Mucosa of rectum (tissue), 2 donors: ENCODE results near the gene CYP2C18.
"Not testable (repeated sequence)": the region's sequence is repeated elsewhere in the genome, so short reads cannot be mapped to it uniquely, and the experiment has no call there.

Experiments used
- H3K27ac ChIP-seq, 2 donors: one replicate each; pipeline ENCODE4 v1.7.0; 2013; ENCODE audit warnings: inconsistent platforms in 2 of 2, low read depth in 2 of 2, low read length in 2 of 2
- H3K27me3 ChIP-seq, 2 donors: one replicate each; pipeline ENCODE4 v1.7.0; 2013; ENCODE audit warnings: low read length in 2 of 2; ENCODE audit not compliant: control insufficient read depth in 2 of 2, insufficient read depth in 2 of 2
- H3K36me3 ChIP-seq, 2 donors: one replicate each; pipeline ENCODE4 v1.7.0; 2013; ENCODE audit warnings: low read length in 2 of 2; ENCODE audit not compliant: control insufficient read depth in 2 of 2, insufficient read depth in 2 of 2
- H3K4me1 ChIP-seq, 2 donors: one replicate each; pipeline ENCODE4 v1.7.0; 2013; ENCODE audit warnings: low read length in 2 of 2, mild to moderate bottlenecking in 1 of 2; ENCODE audit not compliant: control insufficient read depth in 2 of 2, insufficient read depth in 2 of 2
- H3K4me3 ChIP-seq, 2 donors: one replicate each; pipeline ENCODE4 v1.7.0; 2013; ENCODE audit warnings: low read length in 2 of 2
- H3K9ac ChIP-seq, 2 donors: one replicate each; pipeline ENCODE4 v1.7.0; 2013; ENCODE audit warnings: low read length in 2 of 2, low read depth in 1 of 2, mild to moderate bottlenecking in 1 of 2
- H3K9me3 ChIP-seq, 2 donors: one replicate each; pipeline ENCODE4 v1.7.0; 2013; ENCODE audit warnings: low read length in 2 of 2; ENCODE audit not compliant: control insufficient read depth in 2 of 2
- donor health status: healthy.
- donor health status: Normal muscosa, but diverticular disease.

CYP2C18 gene

DNA sequence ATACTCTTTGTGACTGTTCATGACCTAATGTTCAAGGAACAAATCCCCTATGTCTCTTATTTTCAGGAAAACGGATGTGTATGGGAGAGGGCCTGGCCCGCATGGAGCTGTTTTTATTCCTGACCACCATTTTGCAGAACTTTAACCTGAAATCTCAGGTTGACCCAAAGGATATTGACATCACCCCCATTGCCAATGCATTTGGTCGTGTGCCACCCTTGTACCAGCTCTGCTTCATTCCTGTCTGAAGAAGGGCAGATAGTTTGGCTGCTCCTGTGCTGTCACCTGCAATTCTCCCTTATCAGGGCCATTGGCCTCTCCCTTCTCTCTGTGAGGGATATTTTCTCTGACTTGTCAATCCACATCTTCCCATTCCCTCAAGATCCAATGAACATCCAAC is 51.7 kb downstream of the CYP2C18 start:
- Histone ChIP-seq H3K27ac (no peak overlapping the region), H3K9ac (no peak overlapping the region), H3K4me1 (no peaks in the 10 kb centered on the region), H3K4me3 (no peak overlapping the region), H3K36me3 (no peaks in the 10 kb centered on the region), H3K9me3 (no peaks in the 10 kb centered on the region), H3K27me3 (no peaks in the 10 kb centered on the region)

DNA sequence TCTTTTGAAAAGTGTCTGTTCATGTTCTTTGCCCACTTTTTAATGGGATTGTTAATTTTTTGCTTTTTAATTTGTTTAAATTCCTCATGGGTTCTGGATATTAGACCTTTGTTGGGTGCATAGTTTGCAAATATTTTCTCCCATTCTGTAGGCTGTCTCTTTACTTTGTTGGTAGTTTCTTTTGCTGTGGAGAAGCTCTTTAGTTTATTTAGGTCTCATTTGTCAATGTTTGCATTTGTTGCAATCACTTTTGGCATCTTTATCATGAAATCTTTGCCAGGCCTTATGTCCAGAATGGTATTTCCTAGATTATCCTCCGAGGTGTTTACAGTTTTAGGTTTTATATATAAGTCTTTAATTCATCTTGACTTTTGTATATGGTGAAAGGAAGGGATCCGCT is 55.1 kb downstream of the CYP2C18 start:
- H3K9ac ChIP-seq, result no peak overlapping the region
- H3K4me1 ChIP-seq, result no peaks in the 10 kb centered on the region
- H3K9me3 ChIP-seq, result peaks cover 0 to 2% of the 10 kb centered on the region in 2 donors
- no peak overlapping the region for H3K4me3 ChIP-seq
- H3K27ac ChIP-seq, result no peak overlapping the region
- no peaks in the 10 kb centered on the region for H3K36me3 ChIP-seq
- no peaks in the 10 kb centered on the region for H3K27me3 ChIP-seq

DNA sequence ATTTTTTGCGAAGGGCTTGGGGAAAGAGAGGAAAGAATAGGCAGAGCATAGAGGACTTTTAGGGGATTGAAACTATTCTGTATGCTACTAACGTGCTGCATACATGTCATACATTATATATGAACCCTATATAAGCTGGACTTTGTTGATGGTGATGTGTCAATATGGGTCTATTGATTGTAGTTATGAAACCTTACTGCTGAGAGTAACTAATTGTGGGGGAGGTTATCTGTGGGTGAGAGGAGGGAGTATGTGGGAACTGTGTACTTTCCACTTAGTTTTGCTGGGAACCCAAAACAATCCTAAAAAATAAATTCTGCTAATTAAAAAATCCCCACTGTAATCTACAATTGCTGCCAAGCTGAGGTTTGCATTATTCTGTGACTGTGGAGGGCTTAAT is 63.6 kb downstream of the CYP2C18 start:
- Histone ChIP-seq H3K4me1 (no peaks in the 10 kb centered on the region), H3K9me3 (peaks cover 0 to 4% of the 10 kb centered on the region in 2 donors), H3K9ac (no peak overlapping the region), H3K4me3 (no peak overlapping the region), H3K27ac (no peak overlapping the region), H3K36me3 (no peaks in the 10 kb centered on the region), H3K27me3 (no peaks in the 10 kb centered on the region)

- H3K4me1 ChIP-seq, result no peaks in the 10 kb centered on the region
- no peak overlapping the region for H3K9ac ChIP-seq
- H3K27me3 ChIP-seq, result no peaks in the 10 kb centered on the region
- H3K4me3 ChIP-seq, result no peak overlapping the region
- no peak overlapping the region for H3K27ac ChIP-seq
- no peaks in the 10 kb centered on the region for H3K36me3 ChIP-seq
- peaks cover 0 to 3% of the 10 kb centered on the region in 2 donors for H3K9me3 ChIP-seq
Observed at GRCh38 chr10:94747838-94748237, 64.3 kb downstream of the CYP2C18 start.

- no peaks in the 10 kb centered on the region for H3K9me3 ChIP-seq
- H3K27me3 ChIP-seq, result no peaks in the 10 kb centered on the region
- no peak overlapping the region for H3K9ac ChIP-seq
Observed at GRCh38 chr10:94757916-94758315, 74.4 kb downstream of the CYP2C18 start.

DNA sequence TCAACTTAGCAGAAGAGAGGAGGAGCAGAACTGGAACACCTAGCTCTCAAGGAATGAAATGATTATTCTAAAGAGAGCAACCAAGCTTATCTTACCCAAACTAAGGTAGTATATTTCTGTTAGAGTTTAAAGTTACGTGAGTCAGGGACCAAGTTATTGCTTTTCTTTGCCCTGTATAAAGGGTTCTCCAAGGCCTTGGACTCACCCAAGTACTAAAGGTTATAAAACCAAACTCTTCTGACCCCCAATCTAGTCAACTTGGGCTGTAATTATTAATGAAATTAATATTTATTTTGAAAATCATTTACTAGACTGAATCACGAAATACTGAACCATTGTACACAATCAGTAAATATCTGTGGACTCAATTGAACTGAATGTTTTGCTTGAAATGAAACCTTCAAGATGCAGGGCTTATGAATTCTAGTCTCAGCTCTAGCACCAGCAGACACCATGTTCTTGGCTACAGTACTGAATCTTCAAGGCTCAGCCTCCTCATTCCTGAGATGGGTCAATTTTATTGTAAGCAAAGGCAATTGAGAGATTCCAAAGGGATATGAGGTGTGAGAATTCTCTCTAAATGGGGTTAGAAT is 77.2 kb downstream of the CYP2C18 start:
- Histone ChIP-seq H3K4me3 (no peak overlapping the region), H3K4me1 (no peaks in the 10 kb centered on the region)

More at GRCh38 chr10:94757916-94758315, 74.4 kb downstream of the CYP2C18 start:
- Histone ChIP-seq H3K36me3 (no peaks in the 10 kb centered on the region), H3K27ac (no peak overlapping the region), H3K4me1 (no peaks in the 10 kb centered on the region), H3K4me3 (no peak overlapping the region)

GRCh38 chr10:94762393-94762792 is 78.9 kb downstream of the CYP2C18 start, which contains the start of gene CYP2C19:
TSS of gene CYP2C19 (plus strand) at chr10:94762681. CDS start at chr10:94762706, 25 bp downstream.
- Histone ChIP-seq H3K27me3 (no peaks in the 10 kb centered on the region), H3K9ac (no peak within 1 kb of the TSS), H3K4me3 (no peak within 1 kb of the TSS)

More for the DNA sequence above, 77.2 kb downstream of the CYP2C18 start:
- Histone ChIP-seq H3K27ac (no peak overlapping the region), H3K9ac (no peak overlapping the region), H3K27me3 (no peaks in the 10 kb centered on the region), H3K9me3 (no peaks in the 10 kb centered on the region), H3K36me3 (no peaks in the 10 kb centered on the region)

DNA sequence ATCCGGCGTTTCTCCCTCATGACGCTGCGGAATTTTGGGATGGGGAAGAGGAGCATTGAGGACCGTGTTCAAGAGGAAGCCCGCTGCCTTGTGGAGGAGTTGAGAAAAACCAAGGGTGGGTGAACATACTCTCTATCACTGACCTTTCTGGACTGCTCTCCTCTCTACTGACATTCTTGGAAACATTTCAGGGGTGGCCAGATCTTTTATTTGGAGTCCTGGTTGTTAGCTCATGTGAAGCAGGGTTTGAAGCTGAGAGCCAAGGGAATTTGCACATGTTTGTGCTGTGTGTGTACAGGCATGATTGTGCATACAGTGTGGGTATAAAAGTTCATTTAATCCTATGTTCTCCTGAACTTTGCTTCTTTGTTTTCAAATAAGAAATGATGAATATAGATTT is 91.9 kb downstream of the CYP2C18 start:
- H3K27me3 ChIP-seq, H3K36me3 ChIP-seq, H3K27ac ChIP-seq, H3K4me3 ChIP-seq, H3K9me3 ChIP-seq, H3K4me1 ChIP-seq, H3K9ac ChIP-seq: not testable (repeated sequence)

More at GRCh38 chr10:94762393-94762792, 78.9 kb downstream of the CYP2C18 start, which contains the start of gene CYP2C19:
- Histone ChIP-seq H3K27ac (no peak within 1 kb of the TSS), H3K36me3 (no peaks in the 10 kb centered on the region), H3K4me1 (no peaks in the 10 kb centered on the region), H3K9me3 (no peaks in the 10 kb centered on the region)

- Histone ChIP-seq H3K36me3 (no peaks in the 10 kb centered on the region), H3K27me3 (no peaks in the 10 kb centered on the region), H3K9ac (no peak overlapping the region), H3K27ac (no peak overlapping the region), H3K9me3 (no peaks in the 10 kb centered on the region), H3K4me3 (no peak overlapping the region), H3K4me1 (no peaks in the 10 kb centered on the region)
Observed at GRCh38 chr10:94777886-94778458, 94.4 kb downstream of the CYP2C18 start.

- H3K4me3 ChIP-seq, result no peak overlapping the region
- H3K27ac ChIP-seq, result no peak overlapping the region
- no peaks in the 10 kb centered on the region for H3K36me3 ChIP-seq
- no peak overlapping the region for H3K9ac ChIP-seq
- no peaks in the 10 kb centered on the region for H3K4me1 ChIP-seq
- H3K9me3 ChIP-seq, result no peaks in the 10 kb centered on the region
- no peaks in the 10 kb centered on the region for H3K27me3 ChIP-seq
Observed at GRCh38 chr10:94780844-94781243, 97.3 kb downstream of the CYP2C18 start.
